ENCODE data around the gene GMPR2.

The GMPR2 gene

DNA sequence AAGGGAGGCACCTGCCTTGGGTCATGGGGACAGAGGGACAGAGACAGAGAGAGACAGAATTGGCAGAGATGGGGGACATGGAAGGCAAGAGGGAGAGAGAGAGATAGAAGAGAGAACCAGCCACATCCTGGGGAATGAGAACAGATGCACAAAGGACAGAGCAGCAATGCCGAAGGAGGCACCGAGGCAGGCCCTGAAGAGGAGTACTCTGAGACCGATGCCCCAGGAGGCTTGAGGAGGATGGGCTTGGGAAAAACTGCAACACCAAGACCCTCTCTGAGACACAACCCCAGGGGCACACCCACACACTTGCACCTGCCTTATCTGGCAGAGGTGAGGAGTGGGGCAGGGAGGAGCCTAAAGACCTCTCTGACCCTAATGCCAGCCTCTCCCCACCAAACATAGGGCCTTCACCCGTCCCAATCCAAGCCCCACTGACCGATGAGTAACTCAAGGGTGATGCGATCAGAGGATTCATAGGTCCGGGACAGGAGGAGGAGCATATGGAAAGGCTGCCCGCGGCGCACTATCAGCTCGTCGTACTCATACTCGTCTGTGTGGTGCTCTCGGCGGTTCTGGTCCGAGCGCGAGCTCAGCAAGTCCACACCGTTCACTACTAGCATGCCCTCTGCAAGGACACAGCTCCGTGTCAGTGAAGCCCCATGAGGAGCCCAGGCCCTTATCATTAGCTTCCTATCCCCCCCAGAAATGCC lies 28.7 kb downstream of the GMPR2 start:
- DNase-seq (ENCODE audit: low spot score): no peak
- no peak overlapping the region for H2BK5ac ChIP-seq (ENCODE audit: low read length)
- no peaks in the 10 kb centered on the region for H3K79me1 ChIP-seq (ENCODE audit: low read depth, low read length)
- no peak overlapping the region for H3K14ac ChIP-seq (ENCODE audit: low read length)
- H3K9ac ChIP-seq (ENCODE audit: low read depth, low read length, poor library complexity): peak overlapping the region; percentile 38
- H4K91ac ChIP-seq (ENCODE audit: low read depth, low read length, poor library complexity): no peak overlapping the region
- H3K27ac ChIP-seq (replicated peaks; ENCODE audit: low read length): no peak overlapping the region
- peaks cover 2 to 4% of the 10 kb centered on the region in 2 donors for H3K36me3 ChIP-seq (replicated peaks in 1 of 2; ENCODE audit: control insufficient read depth in 2 of 2, insufficient read depth in 2 of 2, low read length in 2 of 2)
- H2AFZ ChIP-seq (ENCODE audit: low read length): no peak overlapping the region
- no peak overlapping the region for H3K4me2 ChIP-seq (ENCODE audit: insufficient read depth, low read length, poor library complexity, severe bottlenecking)
- WGBS, 2 donors (ENCODE audit: extremely low coverage in 2 of 2, insufficient read length in 2 of 2, insufficient replicate concordance in 1 of 2): no CpG with 5 or more reads among the region's 20 CpGs
- H3K27me3 ChIP-seq (ENCODE audit: control insufficient read depth in 3 of 3, insufficient read depth in 3 of 3, low read depth in 1 of 3, low read length in 3 of 3): no peaks in the 10 kb centered on the region
- H3K4me3 ChIP-seq (ENCODE audit: low read length in 2 of 2): no peak overlapping the region
- no peaks in the 10 kb centered on the region for H3K4me1 ChIP-seq (ENCODE audit: control insufficient read depth in 2 of 2, insufficient read depth in 1 of 2, low read depth in 1 of 2, low read length in 2 of 2)
- H3K18ac ChIP-seq (ENCODE audit: low read length): no peak overlapping the region
- no peak overlapping the region for H2BK15ac ChIP-seq (ENCODE audit: low read length)
- no peak overlapping the region for H2BK12ac ChIP-seq (ENCODE audit: low read length)
- no peaks in the 10 kb centered on the region for H3K9me3 ChIP-seq (replicated peaks in 1 of 2; ENCODE audit: control insufficient read depth in 2 of 2, insufficient read depth in 1 of 2, low read depth in 1 of 2, low read length in 2 of 2)
- no peak overlapping the region for H4K8ac ChIP-seq (ENCODE audit: low read depth, low read length)
- no peak overlapping the region for H3K23ac ChIP-seq (ENCODE audit: low read depth, low read length, poor library complexity)
- H2BK120ac ChIP-seq (ENCODE audit: low read depth, low read length): no peak overlapping the region
- H2AK5ac ChIP-seq (ENCODE audit: low read depth, low read length): no peak overlapping the region
- H3K4ac ChIP-seq (ENCODE audit: low read length): no peak overlapping the region

GRCh38 chr14:24261969-24262327 lies 29.2 kb downstream of the GMPR2 start:
- H3K23ac ChIP-seq (ENCODE audit: low read depth, low read length, poor library complexity): no peak overlapping the region
- no peaks in the 10 kb centered on the region for H3K79me1 ChIP-seq (ENCODE audit: low read depth, low read length)
- H3K27ac ChIP-seq (replicated peaks; ENCODE audit: low read length): no peak overlapping the region
- no peak overlapping the region for H4K91ac ChIP-seq (ENCODE audit: low read depth, low read length, poor library complexity)
- no peak overlapping the region for H2BK15ac ChIP-seq (ENCODE audit: low read length)
- no peaks in the 10 kb centered on the region for H3K9me3 ChIP-seq (replicated peaks in 1 of 2; ENCODE audit: control insufficient read depth in 2 of 2, insufficient read depth in 1 of 2, low read depth in 1 of 2, low read length in 2 of 2)
- no peak overlapping the region for H2BK12ac ChIP-seq (ENCODE audit: low read length)
- H3K14ac ChIP-seq (ENCODE audit: low read length): no peak overlapping the region
- no peak for DNase-seq (ENCODE audit: low spot score)
- no peak overlapping the region for H2AK5ac ChIP-seq (ENCODE audit: low read depth, low read length)
- H3K18ac ChIP-seq (ENCODE audit: low read length): no peak overlapping the region
- H3K4me1 ChIP-seq (ENCODE audit: control insufficient read depth in 2 of 2, insufficient read depth in 1 of 2, low read depth in 1 of 2, low read length in 2 of 2): no peaks in the 10 kb centered on the region
- H3K9ac ChIP-seq (ENCODE audit: low read depth, low read length, poor library complexity): peak overlapping the region; percentile 9
- H3K4me2 ChIP-seq (ENCODE audit: insufficient read depth, low read length, poor library complexity, severe bottlenecking): no peak overlapping the region
- no peak overlapping the region for H2BK5ac ChIP-seq (ENCODE audit: low read length)
- H3K4ac ChIP-seq (ENCODE audit: low read length): no peak overlapping the region
- no peak overlapping the region for H3K4me3 ChIP-seq (ENCODE audit: low read length in 2 of 2)
- H3K27me3 ChIP-seq (ENCODE audit: control insufficient read depth in 3 of 3, insufficient read depth in 3 of 3, low read depth in 1 of 3, low read length in 3 of 3): no peaks in the 10 kb centered on the region
- WGBS, 2 donors (ENCODE audit: extremely low coverage in 2 of 2, insufficient read length in 2 of 2, insufficient replicate concordance in 1 of 2): no CpG with 5 or more reads among the region's 19 CpGs
- no peak overlapping the region for H2AFZ ChIP-seq (ENCODE audit: low read length)
- H4K8ac ChIP-seq (ENCODE audit: low read depth, low read length): no peak overlapping the region
- peaks cover 5 to 7% of the 10 kb centered on the region in 2 donors for H3K36me3 ChIP-seq (replicated peaks in 1 of 2; ENCODE audit: control insufficient read depth in 2 of 2, insufficient read depth in 2 of 2, low read length in 2 of 2)
- H2BK120ac ChIP-seq (ENCODE audit: low read depth, low read length): no peak overlapping the region

DNA sequence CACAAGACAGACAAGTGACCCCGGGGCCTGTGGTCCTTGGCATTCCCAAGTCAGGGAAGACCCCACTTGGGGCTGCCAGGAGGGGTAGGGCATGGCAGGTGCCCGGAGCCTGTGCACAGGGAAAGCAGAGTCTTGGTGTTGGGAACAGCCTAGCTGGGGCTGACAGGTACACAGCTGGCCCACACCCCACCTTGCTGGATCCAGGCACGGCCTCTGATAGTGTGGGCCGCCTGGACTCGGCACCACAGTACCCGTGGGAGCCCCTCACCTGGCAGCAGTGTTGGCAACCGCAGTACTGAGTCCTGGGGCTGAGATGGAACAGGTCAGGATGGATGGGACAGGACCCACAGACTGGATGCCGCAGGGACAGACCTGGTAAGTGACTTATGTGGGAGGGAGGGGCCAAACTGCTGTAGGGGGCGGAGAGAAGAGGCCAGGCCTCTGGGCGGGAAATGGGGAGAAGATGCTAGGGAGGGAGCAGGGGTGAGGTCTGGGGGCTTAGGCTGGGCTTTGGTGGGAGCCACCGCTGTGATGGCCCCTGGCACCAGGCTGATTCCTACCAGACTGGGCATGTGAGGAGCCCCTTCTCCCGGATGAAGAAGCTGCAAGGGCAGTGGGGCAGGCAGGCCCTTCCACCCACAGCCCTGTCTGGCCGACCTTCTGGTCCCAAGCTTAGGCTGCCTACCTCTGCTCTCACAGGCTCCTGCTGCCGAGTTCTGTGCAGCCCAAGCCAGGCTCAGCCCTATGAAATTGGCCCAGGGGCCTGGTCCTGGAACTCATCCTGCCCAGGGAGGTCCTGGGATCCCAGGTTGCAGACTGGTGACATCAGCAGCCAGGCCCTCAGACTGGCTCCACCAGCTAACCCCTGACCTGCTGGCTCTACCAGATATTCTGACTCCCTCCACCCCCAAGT lies 30.3 kb downstream of the GMPR2 start, which contains the start of gene TGM1:
TGM1 (minus strand) TSS at position 357 of the 913 bp plus-strand sequence. CDS start 825 bp downstream, outside the sequence.
- WGBS, 2 donors (ENCODE audit: extremely low coverage in 2 of 2, insufficient read length in 2 of 2, insufficient replicate concordance in 1 of 2): no CpG with 5 or more reads among the region's 14 CpGs
- H2BK5ac ChIP-seq (ENCODE audit: low read length): peak within 1 kb of the TSS; percentile 27
- H4K8ac ChIP-seq (ENCODE audit: low read depth, low read length): no peak within 1 kb of the TSS
- peak within 1 kb of the TSS; percentile 30 for H3K9ac ChIP-seq (ENCODE audit: low read depth, low read length, poor library complexity)
- H3K23ac ChIP-seq (ENCODE audit: low read depth, low read length, poor library complexity): no peak within 1 kb of the TSS
- no peak within 1 kb of the TSS for H2BK120ac ChIP-seq (ENCODE audit: low read depth, low read length)
- H3K79me1 ChIP-seq (ENCODE audit: low read depth, low read length): no peaks in the 10 kb centered on the region
- no peak within 1 kb of the TSS for H2BK12ac ChIP-seq (ENCODE audit: low read length)
- H3K9me3 ChIP-seq (replicated peaks in 1 of 2; ENCODE audit: control insufficient read depth in 2 of 2, insufficient read depth in 1 of 2, low read depth in 1 of 2, low read length in 2 of 2): no peaks in the 10 kb centered on the region
- no peak within 1 kb of the TSS for H3K18ac ChIP-seq (ENCODE audit: low read length)
- peak within 1 kb of the TSS; percentile 14 for H3K4ac ChIP-seq (ENCODE audit: low read length)
- no peaks in the 10 kb centered on the region for H3K27me3 ChIP-seq (ENCODE audit: control insufficient read depth in 3 of 3, insufficient read depth in 3 of 3, low read depth in 1 of 3, low read length in 3 of 3)
- H3K4me3 ChIP-seq (ENCODE audit: low read length in 2 of 2): no peak within 1 kb of the TSS
- H3K36me3 ChIP-seq (replicated peaks in 1 of 2; ENCODE audit: control insufficient read depth in 2 of 2, insufficient read depth in 2 of 2, low read length in 2 of 2): peaks cover 7 to 13% of the 10 kb centered on the region in 2 donors
- no peak within 1 kb of the TSS for H2BK15ac ChIP-seq (ENCODE audit: low read length)
- no peak within 1 kb of the TSS for H3K14ac ChIP-seq (ENCODE audit: low read length)
- no peak within 1 kb of the TSS for H3K4me2 ChIP-seq (ENCODE audit: insufficient read depth, low read length, poor library complexity, severe bottlenecking)
- no peaks in the 10 kb centered on the region for H3K4me1 ChIP-seq (ENCODE audit: control insufficient read depth in 2 of 2, insufficient read depth in 1 of 2, low read depth in 1 of 2, low read length in 2 of 2)
- no peak within 1 kb of the TSS for H2AK5ac ChIP-seq (ENCODE audit: low read depth, low read length)
- H2AFZ ChIP-seq (ENCODE audit: low read length): no peak within 1 kb of the TSS
- DNase-seq (ENCODE audit: low spot score): no peak
- H3K27ac ChIP-seq (replicated peaks; ENCODE audit: low read length): no peak within 1 kb of the TSS
- H4K91ac ChIP-seq (ENCODE audit: low read depth, low read length, poor library complexity): no peak within 1 kb of the TSS

- no peak overlapping the region for H3K4me2 ChIP-seq (ENCODE audit: insufficient read depth, low read length, poor library complexity, severe bottlenecking)
- no peak overlapping the region for H3K4me3 ChIP-seq (ENCODE audit: low read length in 2 of 2)
- no peak overlapping the region for H3K23ac ChIP-seq (ENCODE audit: low read depth, low read length, poor library complexity)
- H3K4me1 ChIP-seq (ENCODE audit: control insufficient read depth in 2 of 2, insufficient read depth in 1 of 2, low read depth in 1 of 2, low read length in 2 of 2): no peaks in the 10 kb centered on the region
- peaks cover 7 to 13% of the 10 kb centered on the region in 2 donors for H3K36me3 ChIP-seq (replicated peaks in 1 of 2; ENCODE audit: control insufficient read depth in 2 of 2, insufficient read depth in 2 of 2, low read length in 2 of 2)
- no peak overlapping the region for H3K14ac ChIP-seq (ENCODE audit: low read length)
- peak overlapping the region; percentile 14 for H3K4ac ChIP-seq (ENCODE audit: low read length)
- H3K27ac ChIP-seq (replicated peaks; ENCODE audit: low read length): no peak overlapping the region
- no peak overlapping the region for H3K18ac ChIP-seq (ENCODE audit: low read length)
- H4K91ac ChIP-seq (ENCODE audit: low read depth, low read length, poor library complexity): no peak overlapping the region
- no peak overlapping the region for H2BK12ac ChIP-seq (ENCODE audit: low read length)
- no peaks in the 10 kb centered on the region for H3K27me3 ChIP-seq (ENCODE audit: control insufficient read depth in 3 of 3, insufficient read depth in 3 of 3, low read depth in 1 of 3, low read length in 3 of 3)
- no peak overlapping the region for H2BK120ac ChIP-seq (ENCODE audit: low read depth, low read length)
- no peak for DNase-seq (ENCODE audit: low spot score)
- no peak overlapping the region for H2AFZ ChIP-seq (ENCODE audit: low read length)
- H3K9me3 ChIP-seq (replicated peaks in 1 of 2; ENCODE audit: control insufficient read depth in 2 of 2, insufficient read depth in 1 of 2, low read depth in 1 of 2, low read length in 2 of 2): no peaks in the 10 kb centered on the region
- H3K79me1 ChIP-seq (ENCODE audit: low read depth, low read length): no peaks in the 10 kb centered on the region
- no peak overlapping the region for H2AK5ac ChIP-seq (ENCODE audit: low read depth, low read length)
- no peak overlapping the region for H2BK15ac ChIP-seq (ENCODE audit: low read length)
- WGBS, 2 donors (ENCODE audit: extremely low coverage in 2 of 2, insufficient read length in 2 of 2, insufficient replicate concordance in 1 of 2): no CpG with 5 or more reads among the region's 6 CpGs
- H3K9ac ChIP-seq (ENCODE audit: low read depth, low read length, poor library complexity): peak overlapping the region; percentile 30
- no peak overlapping the region for H4K8ac ChIP-seq (ENCODE audit: low read depth, low read length)
- peak overlapping the region; percentile 27 for H2BK5ac ChIP-seq (ENCODE audit: low read length)
Observed at GRCh38 chr14:24263848-24264247, 31.1 kb downstream of the GMPR2 start.
